Endodermal cell (in vitro differentiated cells): Measurements from ENCODE around the gene SYT5. TPM values are rescaled to one million over a fixed set of nuclear protein-coding genes. Genes with fewer than 3 reads are reported as not detected.
A peak's percentile ranks its signal among the peaks of the same experiment; 100 is the strongest.

ENCODE experiments used
- DNase-seq: peaks from one replicate; pipeline ENCODE4 v3.0.0-alpha.2; 2017
- H3K27ac ChIP-seq: 2 replicates; pipeline ENCODE4 v1.5.1; 2013; ENCODE audit warnings: mild to moderate bottlenecking, low read depth, low read length, moderate library complexity
- H3K27me3 ChIP-seq: 2 replicates; pipeline ENCODE4 v1.6.1; 2013; ENCODE audit warnings: mild to moderate bottlenecking, low read length, moderate library complexity; ENCODE audit not compliant: insufficient read depth, control insufficient read depth, poor library complexity, severe bottlenecking
- H3K36me3 ChIP-seq: 2 replicates; pipeline ENCODE4 v1.7.0; 2013; ENCODE audit warnings: mild to moderate bottlenecking, low read length, moderate library complexity; ENCODE audit not compliant: control insufficient read depth, insufficient read depth
- H3K4me1 ChIP-seq: one replicate; pipeline ENCODE4 v1.7.0; 2013; ENCODE audit warnings: low read length; ENCODE audit not compliant: control insufficient read depth, insufficient read depth
- H3K4me3 ChIP-seq: 2 replicates; pipeline ENCODE4 v1.5.1; 2013; ENCODE audit warnings: mild to moderate bottlenecking, low read length, moderate library complexity
- H3K9ac ChIP-seq: 2 replicates; pipeline ENCODE4 v1.6.1; 2013; ENCODE audit warnings: mild to moderate bottlenecking, low read length, moderate library complexity; ENCODE audit not compliant: poor library complexity, severe bottlenecking; ENCODE audit errors: extremely low read depth
- H3K9me3 ChIP-seq: 2 replicates; pipeline ENCODE4 v1.6.1; 2013; ENCODE audit warnings: mild to moderate bottlenecking, low read length, moderate library complexity; ENCODE audit not compliant: control insufficient read depth
- H3K27ac Mint-ChIP-seq: 2 replicates; pipeline ENCODE4 v1.8.0; 2020; ENCODE audit warnings: mixed read lengths
- H3K27me3 Mint-ChIP-seq: 2 replicates; pipeline ENCODE4 v1.8.0; 2021; ENCODE audit warnings: mild to moderate bottlenecking, mixed read lengths; ENCODE audit not compliant: insufficient read depth
- H3K36me3 Mint-ChIP-seq: 2 replicates; pipeline ENCODE4 v1.8.0; 2020; ENCODE audit warnings: low read depth, mixed read lengths
- H3K4me1 Mint-ChIP-seq: 2 replicates; pipeline ENCODE4 v1.8.0; 2020; ENCODE audit warnings: mixed read lengths
- H3K4me3 Mint-ChIP-seq: 2 replicates; pipeline ENCODE4 v1.8.0; 2020; ENCODE audit warnings: mild to moderate bottlenecking, moderate library complexity, mixed read lengths
- H3K9me3 Mint-ChIP-seq: 2 replicates; pipeline ENCODE4 v1.8.0; 2020; ENCODE audit warnings: mild to moderate bottlenecking, mixed read lengths
- WGBS, 2 experiments: methylation state at CpG; one replicate each; pipeline versions ENCODE4 v1.1.5 to v1.1.7; 2013; ENCODE audit warnings: missing lambda C conversion rate in 2 of 2, mixed read lengths in 1 of 2; ENCODE audit not compliant: insufficient coverage in 1 of 2, insufficient read length in 1 of 2; 5-methylcytosine and 5-hydroxymethylcytosine counted together
- total RNA-seq, 2 donors: library from RNA; stranded (reverse); fragmentation: NEBNext Ultra II Directional in 1 of 2; extraction: Animal tissue kit (Norgen Biotek cat#: 25700) in 1 of 2; gene quantifications; 2 replicates in 1 of 2; 3 replicates in 1 of 2; pipeline ENCODE4 v1.2.1, GENCODE V29; 2021
- TF ChIP-seq, protein P1 (sequence below): fragments of 200-600 bp; sonication (generic); conservative IDR thresholded peaks from 2 replicates; pipeline ENCODE4 v1.5.0; 2021; ENCODE audit warnings: antibody characterized with exemption, mild to moderate bottlenecking

The SYT5 gene
- total RNA-seq, 2 donors from 2014 or later: not detected

DNA sequence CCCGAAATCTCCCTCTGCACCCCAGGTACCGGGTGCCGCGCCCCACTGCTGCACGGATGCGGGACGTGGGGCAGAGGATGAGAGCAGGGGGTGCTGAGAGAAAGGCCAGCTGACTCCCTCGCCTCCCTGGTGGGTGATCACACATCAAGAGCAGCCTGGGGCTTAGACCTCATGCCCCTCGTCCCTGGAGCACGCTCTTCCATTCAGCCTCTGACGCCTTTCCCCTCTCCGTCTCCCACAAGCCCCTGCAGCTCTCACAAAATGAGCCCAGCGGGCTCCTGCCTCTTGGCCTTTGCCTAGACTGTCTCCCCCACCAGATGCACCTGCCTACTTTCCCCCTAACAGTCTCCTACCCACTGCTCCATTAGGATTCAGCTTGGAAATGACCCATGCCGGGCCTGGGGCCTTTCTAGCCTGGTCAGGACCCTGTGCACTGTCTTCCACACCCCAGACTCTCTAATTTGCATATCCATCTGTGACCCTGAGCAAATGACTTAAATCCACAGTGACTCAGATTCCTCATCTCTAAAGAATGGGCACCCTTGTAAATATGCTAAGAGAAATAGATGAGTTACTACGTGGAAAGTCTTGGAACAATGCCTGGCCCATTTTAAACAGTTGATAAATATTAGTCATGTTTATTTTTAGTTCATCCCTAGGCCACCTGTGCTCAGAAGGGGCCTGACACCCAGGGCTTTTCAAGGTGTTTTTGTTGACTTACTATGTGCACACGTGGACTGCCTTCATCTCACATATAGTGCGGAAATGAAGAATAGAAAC, 29.8 kb upstream of the SYT5 start:
- no peaks in the 10 kb centered on the region for H3K27me3 ChIP-seq
- Mint-ChIP-seq H3K4me3 (no peak overlapping the region), H3K9me3 (peaks cover 32% of the 10 kb centered on the region), H3K36me3 (no peaks in the 10 kb centered on the region), H3K4me1 (peaks cover 3% of the 10 kb centered on the region), H3K27me3 (peaks cover 46% of the 10 kb centered on the region), H3K27ac (no peak overlapping the region)
- TF ChIP-seq, protein P1, sequence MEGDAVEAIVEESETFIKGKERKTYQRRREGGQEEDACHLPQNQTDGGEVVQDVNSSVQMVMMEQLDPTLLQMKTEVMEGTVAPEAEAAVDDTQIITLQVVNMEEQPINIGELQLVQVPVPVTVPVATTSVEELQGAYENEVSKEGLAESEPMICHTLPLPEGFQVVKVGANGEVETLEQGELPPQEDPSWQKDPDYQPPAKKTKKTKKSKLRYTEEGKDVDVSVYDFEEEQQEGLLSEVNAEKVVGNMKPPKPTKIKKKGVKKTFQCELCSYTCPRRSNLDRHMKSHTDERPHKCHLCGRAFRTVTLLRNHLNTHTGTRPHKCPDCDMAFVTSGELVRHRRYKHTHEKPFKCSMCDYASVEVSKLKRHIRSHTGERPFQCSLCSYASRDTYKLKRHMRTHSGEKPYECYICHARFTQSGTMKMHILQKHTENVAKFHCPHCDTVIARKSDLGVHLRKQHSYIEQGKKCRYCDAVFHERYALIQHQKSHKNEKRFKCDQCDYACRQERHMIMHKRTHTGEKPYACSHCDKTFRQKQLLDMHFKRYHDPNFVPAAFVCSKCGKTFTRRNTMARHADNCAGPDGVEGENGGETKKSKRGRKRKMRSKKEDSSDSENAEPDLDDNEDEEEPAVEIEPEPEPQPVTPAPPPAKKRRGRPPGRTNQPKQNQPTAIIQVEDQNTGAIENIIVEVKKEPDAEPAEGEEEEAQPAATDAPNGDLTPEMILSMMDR: no peak
- no peak for DNase-seq
- peaks cover 8% of the 10 kb centered on the region for H3K9me3 ChIP-seq
- no peaks in the 10 kb centered on the region for H3K4me1 ChIP-seq
- no peak overlapping the region for H3K9ac ChIP-seq
- no peak overlapping the region for H3K4me3 ChIP-seq
- WGBS, 2 experiments: 70 to 76% methylated on average over 6 to 17 of the region's 17 CpGs
- peak overlapping the region; percentile 49 for H3K27ac ChIP-seq
- no peaks in the 10 kb centered on the region for H3K36me3 ChIP-seq

DNA sequence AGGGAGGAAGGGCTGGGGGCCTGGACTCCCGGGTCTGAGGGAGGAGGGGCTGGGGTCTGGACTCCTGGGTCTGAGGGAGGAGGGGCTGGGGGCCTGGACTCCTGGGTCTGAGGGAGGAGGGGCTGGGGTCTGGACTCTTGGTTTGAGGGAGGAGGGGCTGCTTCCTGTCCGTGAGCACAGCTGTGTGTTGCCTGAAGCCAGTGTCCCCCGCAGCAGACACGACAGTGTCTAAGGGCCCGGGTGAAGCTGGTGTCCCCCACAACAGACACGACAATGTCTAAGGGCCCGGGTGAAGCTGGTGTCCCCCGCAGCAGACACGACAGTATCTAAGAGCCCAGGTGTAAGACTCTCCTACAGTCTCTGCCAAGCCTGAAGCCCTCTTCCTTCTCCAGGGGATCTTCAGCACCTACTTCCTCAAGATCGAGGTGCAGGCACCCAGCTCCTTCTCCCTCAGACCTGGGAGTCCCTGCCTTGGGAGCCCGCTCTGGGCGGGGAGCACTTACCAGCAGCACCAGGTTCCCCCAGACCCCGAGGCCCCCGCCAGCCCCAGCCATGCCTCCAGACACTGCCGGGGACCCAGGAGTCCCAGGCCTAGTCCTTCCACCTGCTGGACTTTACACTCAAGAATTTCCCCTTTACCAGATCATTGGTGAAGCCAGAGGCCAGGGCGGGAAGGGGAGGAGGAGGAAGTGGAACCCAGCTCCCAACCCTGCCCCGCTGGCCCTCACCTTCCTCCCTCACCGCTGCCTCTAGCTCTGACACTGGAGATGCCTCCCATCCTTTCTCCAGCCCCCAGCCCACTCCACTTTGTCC, 29.0 kb upstream of the SYT5 start, which contains the start of gene PTPRH:
Gene PTPRH (minus strand): TSS at position 622 of the 813 bp plus-strand sequence. CDS start 68 bp downstream, at position 554.
- no peak within 1 kb of the TSS for H3K27ac Mint-ChIP-seq
- peaks cover 8% of the 10 kb centered on the region for H3K9me3 ChIP-seq
- DNase-seq: no peak
- no peaks in the 10 kb centered on the region for H3K36me3 Mint-ChIP-seq
- no peaks in the 10 kb centered on the region for H3K27me3 ChIP-seq
- H3K9me3 Mint-ChIP-seq: peaks cover 26% of the 10 kb centered on the region
- H3K4me3 ChIP-seq: no peak within 1 kb of the TSS
- H3K27ac ChIP-seq: peak within 1 kb of the TSS; percentile 49
- TF ChIP-seq, protein P1: no peak
- H3K36me3 ChIP-seq: no peaks in the 10 kb centered on the region
- no peak within 1 kb of the TSS for H3K4me3 Mint-ChIP-seq
- no peaks in the 10 kb centered on the region for H3K4me1 ChIP-seq
- H3K9ac ChIP-seq: no peak within 1 kb of the TSS
- peaks cover 47% of the 10 kb centered on the region for H3K27me3 Mint-ChIP-seq
- peaks cover 3% of the 10 kb centered on the region for H3K4me1 Mint-ChIP-seq
- 78 to 81% methylated on average over 8 to 16 of the region's 18 CpGs for WGBS, 2 experiments

DNA sequence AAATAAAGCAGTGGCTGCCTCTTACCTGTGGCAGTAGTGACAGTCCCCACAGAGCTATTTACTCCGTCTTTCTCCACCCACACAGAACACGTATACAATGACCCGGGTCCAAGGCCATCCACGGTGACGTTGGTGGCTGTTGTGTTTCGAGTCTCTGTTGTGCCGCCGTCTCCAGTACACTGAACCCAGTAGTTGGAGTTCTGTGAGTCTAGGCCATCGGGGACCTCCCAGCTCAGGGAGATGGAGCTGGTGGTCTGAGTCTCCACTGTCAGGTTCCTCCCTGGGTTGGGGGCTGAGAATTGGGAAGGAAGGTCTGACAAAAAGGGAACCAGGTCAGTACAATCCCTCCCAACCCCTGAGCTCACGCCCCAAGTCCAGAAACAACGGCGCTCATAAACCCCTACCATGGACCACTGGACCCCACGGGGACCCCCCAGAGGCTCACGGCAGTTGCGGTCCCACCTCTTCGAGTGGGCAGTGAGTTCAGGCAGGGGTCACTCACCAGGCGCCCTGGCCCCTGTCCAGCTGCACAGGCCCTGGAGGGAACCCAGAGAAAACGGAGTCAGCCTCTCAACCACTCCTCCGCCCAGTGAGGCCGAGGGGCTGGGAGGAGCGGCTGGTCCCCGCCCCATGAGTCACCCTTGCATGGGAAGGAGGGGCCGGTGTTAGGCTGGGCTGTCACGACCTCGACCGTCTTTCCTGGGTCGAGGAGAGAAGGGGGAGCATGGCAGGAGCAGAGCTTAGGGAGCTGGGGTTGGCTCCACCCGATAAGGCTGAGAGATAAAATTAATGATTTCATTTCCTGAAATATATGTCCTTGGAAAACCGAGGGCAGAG, 26.8 kb upstream of the SYT5 start:
- Mint-ChIP-seq H3K27me3 (peaks cover 42% of the 10 kb centered on the region), H3K27ac (no peak overlapping the region), H3K4me1 (peaks cover 3% of the 10 kb centered on the region), H3K4me3 (no peak overlapping the region), H3K36me3 (no peaks in the 10 kb centered on the region), H3K9me3 (peaks cover 4% of the 10 kb centered on the region)
- DNase-seq: peak; percentile 92
- Histone ChIP-seq H3K9ac (no peak overlapping the region), H3K27me3 (no peaks in the 10 kb centered on the region), H3K9me3 (no peaks in the 10 kb centered on the region), H3K36me3 (no peaks in the 10 kb centered on the region), H3K27ac (no peak overlapping the region), H3K4me3 (no peak overlapping the region), H3K4me1 (no peaks in the 10 kb centered on the region)
- TF ChIP-seq, protein P1: no peak
- 45 to 60% methylated on average over 15 to 29 of the region's 29 CpGs for WGBS, 2 experiments
